ENCODE measurements around the gene CYP46A1. TPM values are rescaled to one million over a fixed set of nuclear protein-coding genes. Genes with fewer than 3 reads are reported as not detected.

CYP46A1 gene
- total RNA-seq, 4 donors from 2014 or later = 0.94 to 2.4 (median 0.95) TPM

DNA sequence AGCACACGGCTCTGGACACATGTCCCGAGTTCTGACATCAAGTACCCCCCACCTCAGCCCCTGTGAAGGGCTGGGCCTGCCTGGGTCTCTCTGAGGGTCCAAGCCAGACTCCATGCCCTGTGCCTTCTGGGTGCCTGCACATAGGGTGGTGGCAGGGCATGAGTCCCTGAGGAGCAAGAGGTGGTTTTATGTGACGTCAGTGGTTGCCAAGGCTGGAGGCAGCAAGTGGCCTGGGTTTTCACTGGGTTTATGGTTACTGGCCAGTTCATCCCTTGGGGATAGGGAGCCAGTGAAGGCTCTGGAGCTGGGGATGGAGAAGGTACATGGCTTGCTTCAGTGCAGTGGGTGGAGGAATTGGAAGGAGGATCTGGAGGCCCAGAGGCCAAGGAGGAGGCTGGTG, 58.0 kb downstream of the CYP46A1 start:
- TF ChIP-seq, protein P1, sequence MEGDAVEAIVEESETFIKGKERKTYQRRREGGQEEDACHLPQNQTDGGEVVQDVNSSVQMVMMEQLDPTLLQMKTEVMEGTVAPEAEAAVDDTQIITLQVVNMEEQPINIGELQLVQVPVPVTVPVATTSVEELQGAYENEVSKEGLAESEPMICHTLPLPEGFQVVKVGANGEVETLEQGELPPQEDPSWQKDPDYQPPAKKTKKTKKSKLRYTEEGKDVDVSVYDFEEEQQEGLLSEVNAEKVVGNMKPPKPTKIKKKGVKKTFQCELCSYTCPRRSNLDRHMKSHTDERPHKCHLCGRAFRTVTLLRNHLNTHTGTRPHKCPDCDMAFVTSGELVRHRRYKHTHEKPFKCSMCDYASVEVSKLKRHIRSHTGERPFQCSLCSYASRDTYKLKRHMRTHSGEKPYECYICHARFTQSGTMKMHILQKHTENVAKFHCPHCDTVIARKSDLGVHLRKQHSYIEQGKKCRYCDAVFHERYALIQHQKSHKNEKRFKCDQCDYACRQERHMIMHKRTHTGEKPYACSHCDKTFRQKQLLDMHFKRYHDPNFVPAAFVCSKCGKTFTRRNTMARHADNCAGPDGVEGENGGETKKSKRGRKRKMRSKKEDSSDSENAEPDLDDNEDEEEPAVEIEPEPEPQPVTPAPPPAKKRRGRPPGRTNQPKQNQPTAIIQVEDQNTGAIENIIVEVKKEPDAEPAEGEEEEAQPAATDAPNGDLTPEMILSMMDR (IDR thresholded peaks at IDR 0.05) = no peak
- no peak for DNase-seq (ENCODE audit: low spot score)
- no peak for ATAC-seq (ENCODE audit: low FRiP score)

DNA sequence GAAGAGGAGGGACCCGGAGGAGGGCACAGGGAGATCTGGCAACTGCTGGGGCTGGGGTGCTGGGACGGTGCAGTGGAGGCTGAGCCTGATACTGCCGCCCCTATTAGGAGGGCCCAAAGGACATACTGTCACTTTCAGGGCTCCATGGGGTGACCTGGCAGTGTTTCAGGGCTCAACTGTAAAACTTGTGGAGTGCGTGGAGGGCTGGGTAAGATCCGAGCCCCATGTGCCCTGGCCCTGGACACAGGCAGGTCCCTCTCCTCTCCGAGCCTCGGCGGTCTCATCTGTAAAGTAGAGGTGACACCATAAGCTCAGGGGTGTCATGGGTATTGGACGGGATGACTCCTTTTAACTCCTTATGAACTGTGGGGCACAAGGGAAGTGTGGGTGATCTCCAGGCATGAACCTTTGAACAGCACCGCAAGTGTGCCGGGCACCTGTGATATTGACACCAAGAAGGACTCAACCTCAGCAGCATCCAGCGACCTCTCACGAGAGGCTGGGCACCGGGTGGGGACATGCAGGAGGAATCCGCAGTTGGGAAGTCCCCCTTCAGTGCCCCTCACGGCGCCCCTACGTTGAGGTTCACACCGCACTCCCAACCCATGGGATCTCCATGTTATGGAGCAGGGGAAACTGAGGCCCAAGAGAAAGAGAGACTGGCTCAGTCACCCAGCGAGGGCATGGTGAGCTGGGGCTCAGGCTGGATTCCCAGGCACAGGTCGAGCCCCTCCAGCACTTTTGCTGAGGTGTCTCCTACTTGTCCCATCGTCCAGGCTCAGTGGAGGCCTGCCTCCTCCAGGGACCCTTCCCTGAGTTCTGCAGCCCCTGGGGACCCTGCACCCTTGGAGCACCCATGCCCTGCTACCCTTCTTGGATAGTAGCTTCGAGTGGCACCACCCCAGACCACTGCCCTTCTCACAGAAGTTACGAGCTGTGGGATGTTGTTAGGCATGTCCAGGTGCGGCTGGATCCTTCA, 58.7 kb downstream of the CYP46A1 start:
- ATAC-seq (ENCODE audit: low FRiP score) = no peak
- no peak for DNase-seq (ENCODE audit: low spot score)
- TF ChIP-seq, protein P1 (IDR thresholded peaks at IDR 0.05) = no peak

DNA sequence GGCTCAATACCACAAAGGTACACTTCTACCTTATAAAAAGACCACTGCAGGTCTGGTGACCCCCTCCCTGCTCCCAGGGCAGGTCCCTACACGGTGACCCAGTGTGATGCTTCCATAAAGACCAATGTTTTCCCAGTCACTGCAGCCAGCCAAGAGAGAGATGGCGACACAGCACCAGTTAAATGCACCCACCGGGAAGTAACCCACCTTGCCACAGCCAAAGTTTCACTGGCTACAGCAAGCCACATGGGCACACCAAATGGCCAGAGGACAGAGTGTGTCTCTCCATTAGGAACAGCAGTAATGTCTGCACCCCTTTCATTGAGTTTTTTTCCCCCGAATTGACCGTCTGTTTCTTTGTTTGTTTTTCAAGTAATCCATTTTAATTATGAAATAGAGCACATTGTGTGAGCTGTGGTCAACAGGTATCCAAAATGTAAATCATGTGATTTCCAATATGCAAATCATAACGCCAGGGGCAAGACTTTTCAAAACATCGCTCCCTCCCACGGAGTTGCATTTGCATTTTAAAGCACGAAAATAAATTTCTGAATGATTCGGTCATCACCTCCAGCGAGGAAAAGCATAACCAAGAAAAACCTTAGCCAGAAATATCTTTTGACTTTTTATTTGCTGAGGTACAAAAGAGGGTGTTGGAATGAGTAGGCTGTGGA, 60.2 kb downstream of the CYP46A1 start:
- peak; percentile 13 for ATAC-seq (ENCODE audit: low FRiP score)
- TF ChIP-seq, protein P1 (IDR thresholded peaks at IDR 0.05) = no peak
- DNase-seq (ENCODE audit: low spot score) = no peak

DNA sequence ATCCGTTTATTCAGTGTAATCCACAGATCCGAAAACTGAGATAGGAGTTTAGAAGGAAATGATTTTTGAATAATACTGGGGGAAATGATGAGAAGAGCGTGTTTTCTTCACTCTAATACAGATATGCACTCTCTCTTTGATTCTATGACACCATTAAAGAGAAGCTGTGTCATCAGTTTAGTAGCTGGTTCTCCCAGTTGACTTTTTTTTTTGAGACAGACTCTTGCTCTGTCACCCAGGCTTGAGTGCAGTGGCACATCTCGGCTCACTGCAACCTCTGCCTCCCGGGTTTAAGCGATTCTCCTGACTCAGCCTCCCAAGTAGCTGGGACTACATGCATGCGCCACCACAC, 60.8 kb downstream of the CYP46A1 start:
- peak; percentile 2 for ATAC-seq (ENCODE audit: low FRiP score)
- TF ChIP-seq, protein P1 (IDR thresholded peaks at IDR 0.05) = no peak
- no peak for DNase-seq (ENCODE audit: low spot score)

DNA sequence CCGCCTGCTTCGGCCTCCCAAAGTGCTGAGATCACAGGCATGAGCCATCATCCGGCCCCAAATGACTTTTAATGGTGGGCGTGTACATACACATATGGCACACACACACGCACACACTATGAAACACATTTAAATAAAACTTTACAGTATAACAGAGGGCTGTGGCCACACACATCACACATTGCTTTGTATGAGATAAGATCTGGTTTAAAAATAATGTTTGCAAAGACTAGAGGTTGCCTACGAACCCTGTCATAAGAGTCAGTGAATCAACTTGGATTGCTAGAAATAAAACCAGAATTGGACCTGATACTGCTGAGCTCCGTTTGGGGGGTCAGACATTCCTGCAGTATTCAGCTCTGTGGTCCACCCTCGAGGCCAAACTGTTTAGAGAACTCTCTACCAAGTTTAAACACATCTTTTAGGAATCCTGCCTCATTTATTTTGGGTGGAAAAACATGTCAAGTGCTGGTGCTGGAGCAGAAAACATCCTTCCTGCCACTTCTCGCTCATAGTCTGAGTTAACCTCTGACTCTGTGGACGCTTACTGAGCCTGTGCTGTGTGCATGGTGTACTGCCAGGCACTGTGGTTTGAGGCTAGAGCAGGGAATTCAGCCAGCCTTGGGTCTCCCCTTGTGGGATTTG, 61.3 kb downstream of the CYP46A1 start:
- DNase-seq (ENCODE audit: low spot score) (no peak), ATAC-seq (ENCODE audit: low FRiP score) (no peak)
- TF ChIP-seq, protein P1 (IDR thresholded peaks at IDR 0.05) = no peak

DNA sequence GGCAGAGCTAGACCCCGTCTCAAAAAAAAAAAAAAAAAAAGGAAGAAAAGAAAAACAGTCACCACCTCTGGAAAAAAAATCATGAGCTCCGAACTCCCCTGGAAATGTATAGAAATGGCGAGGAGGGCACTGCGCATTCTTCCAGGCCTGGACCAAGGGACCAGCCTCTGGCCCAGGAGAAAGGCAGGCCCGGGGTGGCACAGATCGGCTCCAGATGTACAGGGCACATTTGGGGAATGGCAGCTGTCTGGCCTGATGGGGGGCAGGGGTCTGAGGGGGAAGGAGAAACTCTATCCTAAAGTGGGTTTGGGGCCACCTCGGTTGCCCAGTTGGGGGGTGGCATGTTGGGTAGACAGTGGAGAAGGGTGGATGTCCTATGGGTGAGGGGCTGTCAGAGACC, 63.1 kb downstream of the CYP46A1 start:
- DNase-seq (ENCODE audit: low spot score) (no peak), ATAC-seq (ENCODE audit: low FRiP score) (no peak)
- TF ChIP-seq, protein P1 (IDR thresholded peaks at IDR 0.05) = no peak

Data from omental fat pad (tissue), 4 donors.